H1 (cell line): ENCODE measurements around the gene S100A11. TPM values are rescaled to one million over a fixed set of nuclear protein-coding genes. Genes with fewer than 3 reads are reported as not detected.
A peak's percentile ranks its signal among the peaks of the same experiment; 100 is the strongest.

Experiments
- CTCF ChIA-PET: fragments of 300-600 bp; sonication (Branson Sonifier 250); formaldehyde crosslinking; loops from one replicate; lab custom pipeline; 2021; ENCODE audit not compliant: partially characterized antibody; lab: Charles Lee
- POLR2A ChIA-PET: fragments of 300-600 bp; sonication (Branson Sonifier 250); formaldehyde crosslinking; loops from one replicate; lab custom pipeline; 2021; ENCODE audit warnings: inconsistent platforms; ENCODE audit not compliant: partially characterized antibody; lab: Charles Lee
- DNase-seq, 2 experiments: peaks; one replicate each; pipeline versions ENCODE4 v3.0.0 to v3.0.0-alpha.2; 2010 to 2022; ENCODE audit warnings: low spot score in 2 of 2, low read depth in 1 of 2, mixed read lengths in 1 of 2
- FAIRE-seq: peaks from 2 replicates; lab custom pipeline; 2011; peaks lifted over from hg19 to GRCh38; lab: Jason Lieb, UNC
- H2AFZ ChIP-seq: 2 replicates; pipeline ENCODE4 v1.8.1; 2012; ENCODE audit warnings: low read length, inconsistent platforms
- H2AK5ac ChIP-seq: 2 replicates; pipeline ENCODE4 v1.6.1; 2013; ENCODE audit warnings: low read depth, low read length
- H2BK120ac ChIP-seq: replicated peaks from 2 replicates; pipeline ENCODE3; 2013; ENCODE audit warnings: low read depth, low read length, inconsistent platforms
- H2BK12ac ChIP-seq: 2 replicates; pipeline ENCODE4 v1.6.1; 2013; ENCODE audit warnings: low read depth, low read length
- H2BK15ac ChIP-seq: 2 replicates; pipeline ENCODE4 v1.6.1; 2013; ENCODE audit warnings: low read length
- H2BK20ac ChIP-seq: 2 replicates; pipeline ENCODE4 v1.6.1; 2013; ENCODE audit warnings: low read length
- H2BK5ac ChIP-seq: 2 replicates; pipeline ENCODE4 v1.6.1; 2013; ENCODE audit warnings: low read depth, low read length
- H3K14ac ChIP-seq: 2 replicates; pipeline ENCODE4 v1.6.1; 2013; ENCODE audit warnings: inconsistent platforms; ENCODE audit not compliant: insufficient read length
- H3K18ac ChIP-seq: 2 replicates; pipeline ENCODE4 v1.6.1; 2013; ENCODE audit warnings: low read length; ENCODE audit errors: extremely low read depth
- H3K23ac ChIP-seq: 2 replicates; pipeline ENCODE4 v1.6.1; 2013; ENCODE audit warnings: inconsistent platforms; ENCODE audit not compliant: insufficient read length
- H3K23me2 ChIP-seq: 2 replicates; pipeline ENCODE4 v1.6.1; 2013; ENCODE audit warnings: low read depth, low read length
- H3K27ac ChIP-seq: 2 replicates; pipeline ENCODE4 v1.6.1; 2011; ENCODE audit warnings: low read depth, low read length, inconsistent platforms
- H3K27me3 ChIP-seq, 4 experiments: replicated peaks in 1 of 4; 1 replicate in 1 of 4; 2 replicates in 3 of 4; pipeline versions ENCODE4 v1.6.1 to v1.8.1; 2011 to 2013; ENCODE audit warnings: low read length in 3 of 4, mild to moderate bottlenecking in 3 of 4, inconsistent platforms in 2 of 4, mixed read lengths in 2 of 4, moderate library complexity in 1 of 4; ENCODE audit not compliant: control insufficient read depth in 3 of 4, insufficient read depth in 3 of 4; ENCODE audit errors: extremely low read depth in 1 of 4
- H3K36me3 ChIP-seq, 4 experiments: 2 replicates each; pipeline versions ENCODE4 v1.6.1 to v1.8.1; 2011 to 2013; ENCODE audit warnings: mild to moderate bottlenecking in 4 of 4, low read length in 3 of 4, moderate library complexity in 2 of 4, control low read depth in 1 of 4, inconsistent platforms in 1 of 4; ENCODE audit not compliant: insufficient read depth in 4 of 4, control insufficient read depth in 2 of 4
- H3K4ac ChIP-seq: replicated peaks from 2 replicates; pipeline ENCODE3; 2013; ENCODE audit warnings: low read length, low read depth, mixed read lengths, inconsistent platforms; ENCODE audit not compliant: insufficient read length
- H3K4me1 ChIP-seq, 4 experiments: replicated peaks in 1 of 4; 1 replicate in 1 of 4; 2 replicates in 3 of 4; pipeline versions ENCODE4 v1.6.1 to v1.8.1; 2011 to 2013; ENCODE audit warnings: low read length in 3 of 4, inconsistent platforms in 2 of 4, mixed read lengths in 1 of 4; ENCODE audit not compliant: insufficient read depth in 4 of 4, control insufficient read depth in 3 of 4
- H3K4me2 ChIP-seq, 2 experiments: 2 replicates each; pipeline versions ENCODE4 v1.6.1 to v1.8.1; 2011 to 2013; ENCODE audit warnings: low read depth in 2 of 2, low read length in 2 of 2, control low read depth in 1 of 2, inconsistent platforms in 1 of 2, mild to moderate bottlenecking in 1 of 2; ENCODE audit not compliant: insufficient read depth in 1 of 2
- H3K4me3 ChIP-seq, 4 experiments: fragments of 200-600, 300-600 bp in 1 of 4; sonication (generic), shearing (Covaris generic), sonication (Bioruptor Twin) in 1 of 4; 2 replicates each; pipeline versions ENCODE4 v1.5.1 to v1.8.1; 2011 to 2016; ENCODE audit warnings: low read length in 4 of 4, low read depth in 3 of 4, control low read depth in 2 of 4, inconsistent platforms in 2 of 4, mild to moderate bottlenecking in 2 of 4, mixed read lengths in 1 of 4, moderate library complexity in 1 of 4; ENCODE audit not compliant: insufficient read depth in 2 of 4; ENCODE audit errors: extremely low read depth in 1 of 4
- H3K56ac ChIP-seq: replicated peaks from 2 replicates; pipeline ENCODE3; 2013; ENCODE audit warnings: low read depth, mild to moderate bottlenecking, mixed read lengths, low read length, inconsistent platforms; ENCODE audit not compliant: insufficient read length
- H3K79me1 ChIP-seq: 2 replicates; pipeline ENCODE4 v1.6.1; 2013; ENCODE audit warnings: low read depth, low read length, control low read depth
- H3K79me2 ChIP-seq, 2 experiments: 2 replicates each; pipeline versions ENCODE4 v1.6.1 to v1.8.1; 2012 to 2013; ENCODE audit warnings: low read length in 2 of 2, mild to moderate bottlenecking in 2 of 2, inconsistent platforms in 1 of 2; ENCODE audit not compliant: insufficient read depth in 2 of 2, control insufficient read depth in 1 of 2
- H3K9ac ChIP-seq, 4 experiments: replicated peaks in 1 of 4; 1 replicate in 1 of 4; 2 replicates in 3 of 4; pipeline versions ENCODE4 v1.6.1 to v1.8.1; 2011 to 2013; ENCODE audit warnings: low read depth in 3 of 4, low read length in 3 of 4, control low read depth in 2 of 4, mild to moderate bottlenecking in 2 of 4, moderate library complexity in 2 of 4, inconsistent platforms in 1 of 4; ENCODE audit errors: extremely low read depth in 1 of 4
- H3K9me3 ChIP-seq, 2 experiments: 2 replicates each; pipeline versions ENCODE4 v1.6.1 to v1.8.1; 2012 to 2013; ENCODE audit warnings: mild to moderate bottlenecking in 2 of 2, moderate library complexity in 2 of 2, control low read depth in 1 of 2, inconsistent platforms in 1 of 2, low read depth in 1 of 2, low read length in 1 of 2, mixed read lengths in 1 of 2; ENCODE audit not compliant: insufficient read depth in 2 of 2
- H4K20me1 ChIP-seq, 2 experiments: replicated peaks in 1 of 2; 2 replicates each; pipeline versions ENCODE3 to v1.8.1; 2011 to 2013; ENCODE audit warnings: inconsistent platforms in 2 of 2, low read length in 2 of 2, mild to moderate bottlenecking in 1 of 2; ENCODE audit not compliant: insufficient read depth in 2 of 2, control insufficient read depth in 1 of 2
- H4K5ac ChIP-seq: 2 replicates; pipeline ENCODE4 v1.6.1; 2013; ENCODE audit warnings: low read length, low read depth, mixed read lengths, inconsistent platforms; ENCODE audit not compliant: insufficient read length
- H4K8ac ChIP-seq: 2 replicates; pipeline ENCODE4 v1.8.0; 2013; ENCODE audit warnings: mild to moderate bottlenecking, moderate library complexity, low read length, inconsistent platforms; ENCODE audit not compliant: insufficient read depth; ENCODE audit errors: extremely low read depth
- H4K91ac ChIP-seq: replicated peaks from 2 replicates; pipeline ENCODE3; 2013; ENCODE audit warnings: low read length, mixed read lengths, inconsistent platforms; ENCODE audit not compliant: insufficient read length
- BCL11A ChIP-seq, 2 experiments: IDR thresholded peaks; one replicate each; pipeline ENCODE4 v1.6.1; 2011; ENCODE audit warnings: low read depth in 2 of 2, low read length in 2 of 2, mild to moderate bottlenecking in 2 of 2
- CREB1 ChIP-seq: IDR thresholded peaks from 2 replicates; pipeline ENCODE4 v1.6.1; 2012; ENCODE audit warnings: inconsistent platforms
- CTBP2 ChIP-seq: IDR thresholded peaks from 2 replicates; pipeline ENCODE4 v1.7.0; 2011; ENCODE audit warnings: borderline replicate concordance, mild to moderate bottlenecking, moderate library complexity, mixed read lengths, low read length; ENCODE audit not compliant: insufficient read depth, insufficient read length
- EZH2 ChIP-seq: fragments of 200-600 bp; sonication (generic); IDR thresholded peaks from 2 replicates; pipeline ENCODE4 v1.7.1; 2012; ENCODE audit warnings: low read depth, mild to moderate bottlenecking, moderate library complexity, low read length, inconsistent platforms; ENCODE audit not compliant: severe bottlenecking
- FOSL1 ChIP-seq: IDR thresholded peaks from 2 replicates; pipeline ENCODE4 v1.6.1; 2011; ENCODE audit warnings: mild to moderate bottlenecking, low read depth, low read length, moderate library complexity; ENCODE audit not compliant: insufficient read depth
- GABPA ChIP-seq: IDR thresholded peaks from 2 replicates; pipeline ENCODE4 v1.6.1; 2011; ENCODE audit warnings: mild to moderate bottlenecking, low read length, moderate library complexity, borderline replicate concordance; ENCODE audit not compliant: insufficient read depth
- KDM5A ChIP-seq: fragments of 200-600 bp; IDR thresholded peaks from 2 replicates; pipeline ENCODE4 v1.7.1; 2012; ENCODE audit warnings: mild to moderate bottlenecking, low read length, inconsistent platforms, mixed read lengths
- PHF8 ChIP-seq: fragments of 200-600 bp; sonication (generic); conservative IDR thresholded peaks from 2 replicates; pipeline ENCODE4 v1.7.1; 2012; ENCODE audit warnings: low read depth, mild to moderate bottlenecking, inconsistent platforms, low read length, moderate library complexity
- POLR2A ChIP-seq, 2 experiments: IDR thresholded peaks; 1 replicate in 1 of 2; 2 replicates in 1 of 2; pipeline ENCODE4 v1.6.1; 2011; ENCODE audit warnings: low read depth in 2 of 2, low read length in 2 of 2, mild to moderate bottlenecking in 2 of 2; ENCODE audit errors: control extremely low read depth in 1 of 2
- POU5F1 ChIP-seq: IDR thresholded peaks from 2 replicates; pipeline ENCODE4 v1.6.1; 2011; ENCODE audit warnings: low read depth, mild to moderate bottlenecking, low read length, moderate library complexity
- RAD21 ChIP-seq, 2 experiments: IDR thresholded peaks in 1 of 2; conservative IDR thresholded peaks in 1 of 2; 2 replicates each; pipeline ENCODE4 v1.6.1; 2011; ENCODE audit warnings: low read depth in 2 of 2, low read length in 2 of 2, improper control_type of control experiment in 1 of 2, inconsistent platforms in 1 of 2, mild to moderate bottlenecking in 1 of 2, moderate library complexity in 1 of 2
- RFX5 ChIP-seq: IDR thresholded peaks from 2 replicates; pipeline ENCODE4 v1.6.1; 2011; ENCODE audit warnings: low read depth, low read length, improper control_type of control experiment, borderline replicate concordance
- SP1 ChIP-seq: IDR thresholded peaks from 2 replicates; pipeline ENCODE4 v1.6.1; 2011; ENCODE audit warnings: low read depth, low read length
- SUZ12 ChIP-seq: fragments of 200-600 bp; sonication (generic); IDR thresholded peaks from 2 replicates; pipeline ENCODE4 v1.6.1; 2012; ENCODE audit warnings: mild to moderate bottlenecking, inconsistent platforms, low read length, moderate library complexity, mixed read lengths
- TCF12 ChIP-seq: IDR thresholded peaks from 2 replicates; pipeline ENCODE4 v1.6.1; 2011; ENCODE audit warnings: low read depth, mild to moderate bottlenecking, low read length
- WGBS, 2 experiments: shearing (Covaris generic) in 1 of 2; methylation state at CpG; one replicate each; pipeline versions ENCODE4 v1.1.6 to v1.1.7; 2013 to 2015; ENCODE audit warnings: low lambda C conversion rate in 2 of 2, mixed read lengths in 2 of 2, inconsistent platforms in 1 of 2, low coverage in 1 of 2, missing lambda C conversion rate in 1 of 2; ENCODE audit not compliant: insufficient replicate concordance in 2 of 2, insufficient coverage in 1 of 2, insufficient read length in 1 of 2; ENCODE audit errors: extremely low coverage in 1 of 2, missing lambda C conversion rate in 1 of 2; 5-methylcytosine and 5-hydroxymethylcytosine counted together
- polyA plus RNA-seq, 7 experiments: library from polyadenylated mRNA; depleted of rRNA in 3 of 7; stranded (reverse) in 5 of 7; unstranded in 2 of 7; fragments of >200 nt in 5 of 7; fragments of 200-250 nt in 2 of 7; gene quantifications; 1 replicate in 5 of 7; 2 replicates in 1 of 7; 4 replicates in 1 of 7; pipeline versions ENCODE4 v1.2.1 to v1.2.3, GENCODE V29; 2011 to 2013; ENCODE audit warnings: missing spikeins in 2 of 7, mixed read lengths in 2 of 7
- total RNA-seq: library from RNA; stranded (reverse); fragmentation: NEBNext Ultra II Directional; extraction: Animal tissue kit (Norgen Biotek cat#: 25700); gene quantifications from 2 replicates; pipeline ENCODE4 v1.2.1, GENCODE V29; 2021

The S100A11 gene
- total and polyA plus RNA-seq, 2 of the 8 experiments (the other 6 are each of a cell fraction or from before 2014, with no cell fraction given) = 120 to 343 TPM

DNA sequence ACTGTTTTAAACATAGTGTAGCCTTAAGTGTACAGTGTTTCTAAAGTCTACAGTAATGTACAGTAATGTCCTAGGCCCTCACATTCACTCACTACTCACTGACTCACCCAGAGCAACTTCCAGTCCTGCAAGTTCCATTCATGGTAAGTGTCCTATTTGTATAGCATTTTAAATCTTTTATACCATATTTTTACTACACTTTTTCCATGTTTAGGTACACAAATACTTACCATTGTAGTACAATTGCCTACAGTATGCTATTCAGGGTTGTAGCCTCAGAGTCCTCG, 39.6 kb downstream of the S100A11 start:
- H3K18ac ChIP-seq = no peak overlapping the region
- POLR2A ChIA-PET = no interaction called here
- TF ChIP-seq CTBP2 (no peak), POU5F1 (no peak), PHF8 (no peak), KDM5A (no peak), SUZ12 (no peak), RAD21 (IDR thresholded peaks at IDR 0.05 in 1 of 2, conservative IDR thresholded peaks at IDR 0.05 in 1 of 2; ENCODE audit: low read depth in 2 of 2, low read length in 2 of 2) (no peak), RFX5 (no peak), SP1 (no peak), POLR2A (IDR thresholded peaks at IDR 0.05; ENCODE audit: control extremely low read depth in 1 of 2, low read depth in 2 of 2, low read length in 2 of 2) (no peak), CREB1 (no peak), EZH2 (no peak), TCF12 (no peak), FOSL1 (no peak), BCL11A (IDR thresholded peaks at IDR 0.05; ENCODE audit: low read depth in 2 of 2, low read length in 2 of 2) (no peak), GABPA (no peak)

More for the DNA sequence above, 39.6 kb downstream of the S100A11 start:
- no peak for DNase-seq
- H3K9ac ChIP-seq = no peak overlapping the region
- no peaks in the 10 kb centered on the region for H3K79me1 ChIP-seq
- H3K4me2 ChIP-seq = no peak overlapping the region
- no peaks in the 10 kb centered on the region for H3K79me2 ChIP-seq
- H4K91ac ChIP-seq = no peak overlapping the region
- H2BK20ac ChIP-seq = no peak overlapping the region
- CTCF ChIA-PET = interaction anchor here (1.1 to 31.0 kb wide), 9 partner anchors 15 to 116 kb away, joined by 3 to 553 read pairs (median 6); no protein-coding TSS in a partner anchor
- H3K23me2 ChIP-seq = peaks cover 14% of the 10 kb centered on the region
- WGBS, 2 experiments = 88% methylated on average over 1 of the region's 1 CpG; no CpG with 5 or more reads in 1 of the 2 experiments
- H3K27me3 ChIP-seq = peaks cover 0 to 9% (median 4%) of the 10 kb centered on the region in 4 experiments; a peak in 4 of 7 replicates
- peaks cover 5 to 15% (median 8%) of the 10 kb centered on the region in 4 experiments; a peak in 6 of 7 replicates for H3K4me1 ChIP-seq
- no peak overlapping the region for H4K8ac ChIP-seq
- H3K23ac ChIP-seq = no peak overlapping the region
- no peaks in the 10 kb centered on the region for H3K9me3 ChIP-seq
- no peak overlapping the region for H2AFZ ChIP-seq
- FAIRE-seq = no peak
- H2AK5ac ChIP-seq = no peak overlapping the region
- H3K27ac ChIP-seq = no peak overlapping the region
- no peak overlapping the region for H2BK12ac ChIP-seq
- H3K36me3 ChIP-seq = no peaks in the 10 kb centered on the region
- no peak overlapping the region for H4K5ac ChIP-seq
- 0 out of 2 replicates have a peak overlapping the region, but pooled peaks have one; percentile 12 for H2BK15ac ChIP-seq
- no peak overlapping the region for H2BK120ac ChIP-seq
- no peaks in the 10 kb centered on the region for H4K20me1 ChIP-seq
- H3K56ac ChIP-seq = no peak overlapping the region
- no peak overlapping the region for H3K14ac ChIP-seq
- no peak overlapping the region for H2BK5ac ChIP-seq
- no peak overlapping the region for H3K4ac ChIP-seq
- H3K4me3 ChIP-seq = no peak overlapping the region
